Measurements from ENCODE around the gene CRHR2. TPM values are rescaled to one million over a fixed set of nuclear protein-coding genes. Genes with fewer than 3 reads are reported as not detected.

The CRHR2 gene
- total RNA-seq, 2 donors from 2014 or later = 0.16 to 0.44 TPM

Other genes with a start within 250 kb of the CRHR2 start
- gene NOD1, start 203.7 kb downstream of the CRHR2 start, total RNA-seq = 10 to 100 TPM; 10.6 to 18.1 TPM
- gene GGCT, start 177.6 kb downstream of the CRHR2 start, total RNA-seq = 10 to 100 TPM; 22.0 to 31.7 TPM
- gene GARS1, start 87.6 kb downstream of the CRHR2 start, total RNA-seq = 10 to 100 TPM; 38.8 to 62.0 TPM
- gene INMT, start 69.7 kb upstream of the CRHR2 start, total RNA-seq = 10 to 100 TPM; 47.7 to 94.5 TPM
- gene MINDY4, start 89.0 kb upstream of the CRHR2 start, total RNA-seq = 1 to 10 TPM; 3.9 to 5.1 TPM
- gene AQP1, start 229.4 kb upstream of the CRHR2 start, total RNA-seq = 100 to 1,000 TPM; 244 to 352 TPM

All from left cardiac atrium (tissue), 2 donors.